ENCODE results near the gene RAB5B. TPM values are rescaled to one million over a fixed set of nuclear protein-coding genes. Genes with fewer than 3 reads are reported as not detected.

Gene RAB5B
- total and polyA plus RNA-seq, 10 of the 15 experiments (the other 5 are each of a cell fraction or from before 2014, with no cell fraction given), result 7.5 to 149 (median 37.8) TPM

DNA sequence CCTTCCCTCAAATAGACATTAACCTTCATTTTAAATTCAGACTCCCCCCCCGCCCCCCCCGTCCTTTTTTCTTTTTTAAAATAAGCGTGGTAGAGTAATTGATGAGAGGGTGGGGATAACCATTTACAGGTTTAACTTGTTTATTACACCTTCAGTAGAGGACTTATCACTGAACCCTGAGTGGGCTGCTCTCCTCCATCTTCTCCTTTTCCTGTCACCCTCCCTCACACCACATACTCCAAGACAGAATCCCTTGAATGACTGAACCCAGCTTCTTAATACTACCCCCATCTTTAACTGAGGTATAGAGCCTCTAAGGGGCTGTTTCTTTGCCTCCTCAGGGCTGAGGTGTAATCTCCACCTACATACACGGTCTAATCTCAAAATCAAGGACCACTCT lies 43.3 kb downstream of the RAB5B start (continued):
- TF ChIP-seq, protein P1, sequence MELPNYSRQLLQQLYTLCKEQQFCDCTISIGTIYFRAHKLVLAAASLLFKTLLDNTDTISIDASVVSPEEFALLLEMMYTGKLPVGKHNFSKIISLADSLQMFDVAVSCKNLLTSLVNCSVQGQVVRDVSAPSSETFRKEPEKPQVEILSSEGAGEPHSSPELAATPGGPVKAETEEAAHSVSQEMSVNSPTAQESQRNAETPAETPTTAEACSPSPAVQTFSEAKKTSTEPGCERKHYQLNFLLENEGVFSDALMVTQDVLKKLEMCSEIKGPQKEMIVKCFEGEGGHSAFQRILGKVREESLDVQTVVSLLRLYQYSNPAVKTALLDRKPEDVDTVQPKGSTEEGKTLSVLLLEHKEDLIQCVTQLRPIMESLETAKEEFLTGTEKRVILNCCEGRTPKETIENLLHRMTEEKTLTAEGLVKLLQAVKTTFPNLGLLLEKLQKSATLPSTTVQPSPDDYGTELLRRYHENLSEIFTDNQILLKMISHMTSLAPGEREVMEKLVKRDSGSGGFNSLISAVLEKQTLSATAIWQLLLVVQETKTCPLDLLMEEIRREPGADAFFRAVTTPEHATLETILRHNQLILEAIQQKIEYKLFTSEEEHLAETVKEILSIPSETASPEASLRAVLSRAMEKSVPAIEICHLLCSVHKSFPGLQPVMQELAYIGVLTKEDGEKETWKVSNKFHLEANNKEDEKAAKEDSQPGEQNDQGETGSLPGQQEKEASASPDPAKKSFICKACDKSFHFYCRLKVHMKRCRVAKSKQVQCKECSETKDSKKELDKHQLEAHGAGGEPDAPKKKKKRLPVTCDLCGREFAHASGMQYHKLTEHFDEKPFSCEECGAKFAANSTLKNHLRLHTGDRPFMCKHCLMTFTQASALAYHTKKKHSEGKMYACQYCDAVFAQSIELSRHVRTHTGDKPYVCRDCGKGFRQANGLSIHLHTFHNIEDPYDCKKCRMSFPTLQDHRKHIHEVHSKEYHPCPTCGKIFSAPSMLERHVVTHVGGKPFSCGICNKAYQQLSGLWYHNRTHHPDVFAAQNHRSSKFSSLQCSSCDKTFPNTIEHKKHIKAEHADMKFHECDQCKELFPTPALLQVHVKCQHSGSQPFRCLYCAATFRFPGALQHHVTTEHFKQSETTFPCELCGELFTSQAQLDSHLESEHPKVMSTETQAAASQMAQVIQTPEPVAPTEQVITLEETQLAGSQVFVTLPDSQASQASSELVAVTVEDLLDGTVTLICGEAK (IDR thresholded peaks at IDR 0.05; ENCODE audit: borderline replicate concordance), result no peak
- TF ChIP-seq ZSCAN29 (IDR thresholded peaks at IDR 0.05) (no peak), HDAC2 (IDR thresholded peaks at IDR 0.05) (no peak), PAX8 (IDR thresholded peaks at IDR 0.05) (no peak), CBX3 (IDR thresholded peaks at IDR 0.05; ENCODE audit: borderline replicate concordance, low read depth) (no peak), SMAD5 (IDR thresholded peaks at IDR 0.05; ENCODE audit: low read depth) (no peak), BCL11A (IDR thresholded peaks at IDR 0.05; ENCODE audit: low read depth, low read length) (no peak)

DNA sequence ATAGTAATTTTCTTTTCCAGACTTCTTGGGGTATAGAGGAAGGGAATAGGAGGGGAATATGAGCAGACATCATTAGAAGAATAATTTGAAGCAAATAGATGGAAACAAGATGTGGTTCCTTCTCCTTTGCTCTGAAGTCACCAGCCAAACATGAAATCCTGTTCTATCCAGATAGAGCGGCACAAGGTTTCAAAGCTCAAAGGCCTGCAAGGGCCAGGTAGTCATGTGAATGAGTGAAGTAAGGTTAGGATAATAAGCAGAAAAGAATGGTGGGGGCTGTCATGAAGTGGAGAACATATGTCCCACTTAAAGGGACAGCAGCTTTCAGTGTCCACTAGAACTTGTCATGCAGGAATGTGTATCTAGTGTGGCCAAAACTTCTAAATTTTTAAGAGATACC lies 44.5 kb downstream of the RAB5B start:
- no peak overlapping the region for H3K27ac ChIP-seq (ENCODE audit: control insufficient read depth, insufficient read depth)
- ChIA-PET SMC1A (ENCODE audit: uncharacterized antibody, unreplicated experiment) (no interaction called here), POLR2A (no interaction called here), CTCF (interaction anchor here (0.5 to 1.7 kb wide), 5 partner anchors 10 to 1424 kb away, joined by 3 to 5 read pairs (median 3); partner anchors contain the start of gene SUOX), RAD21 (ENCODE audit: unreplicated experiment) (no interaction called here)
- FAIRE-seq, result no peak
- DNase-seq (ENCODE audit: low read depth, low spot score), result no peak
- H3K36me3 ChIP-seq (ENCODE audit: control insufficient read depth in 2 of 2, insufficient read depth in 2 of 2, low read length in 1 of 2), result no peaks in the 10 kb centered on the region
- peaks cover 7% of the 10 kb centered on the region for H3K4me1 ChIP-seq (ENCODE audit: control insufficient read depth, insufficient read depth, low read length)
- H3K9me3 ChIP-seq (replicated peaks; ENCODE audit: control insufficient read depth, insufficient read depth, low read length), result no peaks in the 10 kb centered on the region
- WGBS (ENCODE audit: insufficient coverage, insufficient replicate concordance, low lambda C conversion rate, missing lambda C conversion rate), result 100% methylated on average over 1 of the region's 1 CpG
- no peak overlapping the region for H3K9ac ChIP-seq (ENCODE audit: control insufficient read depth, insufficient read depth, low read length)
- no peak overlapping the region for H3K4me2 ChIP-seq (ENCODE audit: control insufficient read depth, insufficient read depth)
- H3K27me3 ChIP-seq (replicated peaks in 1 of 2; ENCODE audit: control insufficient read depth in 2 of 2, insufficient read depth in 2 of 2, low read length in 1 of 2), result no peaks in the 10 kb centered on the region
- no peak overlapping the region for H3K4me3 ChIP-seq
- in situ Hi-C loops (cut with MboI), result no loop called here
- TF ChIP-seq MEF2B (IDR thresholded peaks at IDR 0.05; ENCODE audit: partially characterized antibody, poor library complexity, severe bottlenecking), result no peak
- TF ChIP-seq, protein P2, sequence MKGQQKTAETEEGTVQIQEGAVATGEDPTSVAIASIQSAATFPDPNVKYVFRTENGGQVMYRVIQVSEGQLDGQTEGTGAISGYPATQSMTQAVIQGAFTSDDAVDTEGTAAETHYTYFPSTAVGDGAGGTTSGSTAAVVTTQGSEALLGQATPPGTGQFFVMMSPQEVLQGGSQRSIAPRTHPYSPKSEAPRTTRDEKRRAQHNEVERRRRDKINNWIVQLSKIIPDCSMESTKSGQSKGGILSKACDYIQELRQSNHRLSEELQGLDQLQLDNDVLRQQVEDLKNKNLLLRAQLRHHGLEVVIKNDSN (IDR thresholded peaks at IDR 0.05; ENCODE audit: borderline replicate concordance, extremely low read length, insufficient read depth, low read depth, low read length), result no peak
- TF ChIP-seq, protein P3, sequence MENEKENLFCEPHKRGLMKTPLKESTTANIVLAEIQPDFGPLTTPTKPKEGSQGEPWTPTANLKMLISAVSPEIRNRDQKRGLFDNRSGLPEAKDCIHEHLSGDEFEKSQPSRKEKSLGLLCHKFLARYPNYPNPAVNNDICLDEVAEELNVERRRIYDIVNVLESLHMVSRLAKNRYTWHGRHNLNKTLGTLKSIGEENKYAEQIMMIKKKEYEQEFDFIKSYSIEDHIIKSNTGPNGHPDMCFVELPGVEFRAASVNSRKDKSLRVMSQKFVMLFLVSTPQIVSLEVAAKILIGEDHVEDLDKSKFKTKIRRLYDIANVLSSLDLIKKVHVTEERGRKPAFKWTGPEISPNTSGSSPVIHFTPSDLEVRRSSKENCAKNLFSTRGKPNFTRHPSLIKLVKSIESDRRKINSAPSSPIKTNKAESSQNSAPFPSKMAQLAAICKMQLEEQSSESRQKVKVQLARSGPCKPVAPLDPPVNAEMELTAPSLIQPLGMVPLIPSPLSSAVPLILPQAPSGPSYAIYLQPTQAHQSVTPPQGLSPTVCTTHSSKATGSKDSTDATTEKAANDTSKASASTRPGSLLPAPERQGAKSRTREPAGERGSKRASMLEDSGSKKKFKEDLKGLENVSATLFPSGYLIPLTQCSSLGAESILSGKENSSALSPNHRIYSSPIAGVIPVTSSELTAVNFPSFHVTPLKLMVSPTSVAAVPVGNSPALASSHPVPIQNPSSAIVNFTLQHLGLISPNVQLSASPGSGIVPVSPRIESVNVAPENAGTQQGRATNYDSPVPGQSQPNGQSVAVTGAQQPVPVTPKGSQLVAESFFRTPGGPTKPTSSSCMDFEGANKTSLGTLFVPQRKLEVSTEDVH (IDR thresholded peaks at IDR 0.05; ENCODE audit: low read depth, partially characterized antibody), result no peak
- TF ChIP-seq, protein P4, sequence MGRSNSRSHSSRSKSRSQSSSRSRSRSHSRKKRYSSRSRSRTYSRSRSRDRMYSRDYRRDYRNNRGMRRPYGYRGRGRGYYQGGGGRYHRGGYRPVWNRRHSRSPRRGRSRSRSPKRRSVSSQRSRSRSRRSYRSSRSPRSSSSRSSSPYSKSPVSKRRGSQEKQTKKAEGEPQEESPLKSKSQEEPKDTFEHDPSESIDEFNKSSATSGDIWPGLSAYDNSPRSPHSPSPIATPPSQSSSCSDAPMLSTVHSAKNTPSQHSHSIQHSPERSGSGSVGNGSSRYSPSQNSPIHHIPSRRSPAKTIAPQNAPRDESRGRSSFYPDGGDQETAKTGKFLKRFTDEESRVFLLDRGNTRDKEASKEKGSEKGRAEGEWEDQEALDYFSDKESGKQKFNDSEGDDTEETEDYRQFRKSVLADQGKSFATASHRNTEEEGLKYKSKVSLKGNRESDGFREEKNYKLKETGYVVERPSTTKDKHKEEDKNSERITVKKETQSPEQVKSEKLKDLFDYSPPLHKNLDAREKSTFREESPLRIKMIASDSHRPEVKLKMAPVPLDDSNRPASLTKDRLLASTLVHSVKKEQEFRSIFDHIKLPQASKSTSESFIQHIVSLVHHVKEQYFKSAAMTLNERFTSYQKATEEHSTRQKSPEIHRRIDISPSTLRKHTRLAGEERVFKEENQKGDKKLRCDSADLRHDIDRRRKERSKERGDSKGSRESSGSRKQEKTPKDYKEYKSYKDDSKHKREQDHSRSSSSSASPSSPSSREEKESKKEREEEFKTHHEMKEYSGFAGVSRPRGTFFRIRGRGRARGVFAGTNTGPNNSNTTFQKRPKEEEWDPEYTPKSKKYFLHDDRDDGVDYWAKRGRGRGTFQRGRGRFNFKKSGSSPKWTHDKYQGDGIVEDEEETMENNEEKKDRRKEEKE (IDR thresholded peaks at IDR 0.05), result no peak
- no peak for TF ChIP-seq CHD4 (IDR thresholded peaks at IDR 0.05)
- intact Hi-C loops (cut with micrococcal nuclease; ENCODE audit: unreplicated experiment), result no loop called here
- no peaks in the 10 kb centered on the region for H4K20me1 ChIP-seq (ENCODE audit: control insufficient read depth, insufficient read depth)
- no peak overlapping the region for H2AFZ ChIP-seq (ENCODE audit: control insufficient read depth, low read depth, low read length)
- H3K79me2 ChIP-seq (ENCODE audit: control insufficient read depth, insufficient read depth, low read length), result no peaks in the 10 kb centered on the region
- ATAC-seq, result no peak
- no TSS peak for BruUV-seq (replicated peaks)
